Heart left ventricle (tissue), 13 donors: Measurements from ENCODE around the gene HNRNPL.
"Not testable (repeated sequence)": the region's sequence is repeated elsewhere in the genome, so short reads cannot be mapped to it uniquely, and the experiment has no call there.

Experiments
- CTCF ChIP-seq, 12 donors: fragments of 200-600 bp; sonication (generic) in 4 of 12; IDR thresholded peaks; one replicate each; pipeline versions ENCODE4 v1.5.0 to v1.8.0; 2018 to 2022; ENCODE audit warnings: antibody characterized with exemption in 12 of 12, mild to moderate bottlenecking in 5 of 12
- POLR2A ChIP-seq, 2 donors: fragments of 450-650 bp; IDR thresholded peaks; one replicate each; pipeline ENCODE4 v1.6.1; 2017; ENCODE audit warnings: antibody characterized with exemption in 2 of 2, mild to moderate bottlenecking in 2 of 2, moderate library complexity in 2 of 2
- donor health status: ischemic (EF 13 %, LVEDD 7.1; RV severe dilation, severe dysfunction).
- donor health status: DM: no; HTN: yes; CAD: no.
- donor health status: DM: no; HTN: no; CAD: no.
- donor health status: ischemic (EF 25% LVEDD 6.9; RV normal size, moderate dysfunction).
- donor health status: ischemic (EF 25% LVEDD 5.7; RV mildly dilated, moderate dysfunction).
- donor health status: ischemic (EF 35%, LVEDD 5.7; RV mildly dilated, moderate dysfunction).
- donor health status: nonischemic (EF 11% LVEDD 7.7; RV severe dilation, severe dysfunction).
- donor health status: DM: yes; HTN: yes; CAD: no.
- donor health status: PGD.
- donor health status: ischemic (EF 29% LVEDD 5.4; RV normal size, mild dysfunction).
- donor health status: nonischemic (EF 23%, LVEDD 6.1; RV moderate dilation, normal function).

- TF ChIP-seq CTCF, POLR2A (IDR thresholded peaks at IDR 0.05): not testable (repeated sequence)
Measured at GRCh38 chr19:38825936-38826335, 23.9 kb downstream of the HNRNPL start.
